NB4 (cell line): ENCODE measurements around the gene KIF3A.

Experiments
- MAX ChIP-seq: IDR thresholded peaks from 2 replicates; pipeline ENCODE4 v1.6.1; 2011; ENCODE audit warnings: low read depth, low read length
- MYC ChIP-seq: IDR thresholded peaks from 2 replicates; pipeline ENCODE4 v1.6.1; 2011; ENCODE audit warnings: low read depth, low read length
- POLR2A ChIP-seq: IDR thresholded peaks from 2 replicates; pipeline ENCODE4 v1.6.1; 2011; ENCODE audit warnings: mild to moderate bottlenecking; ENCODE audit not compliant: insufficient read length; ENCODE audit errors: extremely low read depth
- TF ChIP-seq, protein P1 (sequence below): IDR thresholded peaks from one replicate; pipeline ENCODE4 v1.5.1; 2012; ENCODE audit warnings: low read depth, low read length

DNA sequence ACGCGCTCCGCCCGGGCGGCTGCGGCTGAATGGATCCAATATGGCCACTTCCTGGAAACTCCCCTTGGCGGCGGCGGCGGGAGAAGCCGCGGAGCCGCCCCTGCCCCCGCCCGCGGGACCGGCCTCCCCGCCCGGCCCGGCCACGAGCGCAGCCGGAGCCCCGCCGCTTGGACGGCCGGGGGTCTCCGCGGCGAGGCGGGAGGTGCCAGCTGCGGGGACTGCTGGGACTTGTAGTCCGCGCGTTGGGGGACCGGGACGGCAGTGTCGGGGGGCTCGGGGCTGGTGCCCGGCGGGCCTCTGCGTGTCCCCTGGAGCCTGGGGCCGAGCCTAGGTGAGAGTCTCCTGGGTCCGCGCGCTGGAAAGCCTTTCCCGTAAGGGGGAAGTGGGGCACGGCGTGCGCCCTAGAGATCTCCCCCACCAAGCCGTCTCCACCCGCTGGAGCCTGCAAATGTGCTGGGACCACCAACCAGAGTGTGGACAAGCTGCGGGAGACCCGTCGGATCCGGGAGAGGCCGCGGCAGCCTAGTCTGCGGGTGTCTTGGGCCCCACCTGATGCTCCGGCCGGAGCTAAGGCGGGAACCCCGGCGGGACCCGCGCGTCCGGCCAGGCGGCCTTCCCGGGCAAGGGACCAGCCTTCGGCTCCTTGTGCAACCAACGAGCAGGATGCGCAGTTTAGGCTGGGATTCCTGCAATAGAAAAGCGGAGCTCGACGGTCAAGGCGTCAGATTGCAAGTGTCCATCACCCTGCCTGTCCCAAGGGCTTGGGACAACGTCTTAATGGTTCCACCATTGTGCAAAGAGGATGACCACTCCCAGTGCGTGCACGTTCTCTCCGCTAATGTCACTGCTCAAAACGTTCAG lies 40.1 kb upstream of the KIF3A start, which contains the start of gene SEPTIN8:
- TF ChIP-seq, protein P1, sequence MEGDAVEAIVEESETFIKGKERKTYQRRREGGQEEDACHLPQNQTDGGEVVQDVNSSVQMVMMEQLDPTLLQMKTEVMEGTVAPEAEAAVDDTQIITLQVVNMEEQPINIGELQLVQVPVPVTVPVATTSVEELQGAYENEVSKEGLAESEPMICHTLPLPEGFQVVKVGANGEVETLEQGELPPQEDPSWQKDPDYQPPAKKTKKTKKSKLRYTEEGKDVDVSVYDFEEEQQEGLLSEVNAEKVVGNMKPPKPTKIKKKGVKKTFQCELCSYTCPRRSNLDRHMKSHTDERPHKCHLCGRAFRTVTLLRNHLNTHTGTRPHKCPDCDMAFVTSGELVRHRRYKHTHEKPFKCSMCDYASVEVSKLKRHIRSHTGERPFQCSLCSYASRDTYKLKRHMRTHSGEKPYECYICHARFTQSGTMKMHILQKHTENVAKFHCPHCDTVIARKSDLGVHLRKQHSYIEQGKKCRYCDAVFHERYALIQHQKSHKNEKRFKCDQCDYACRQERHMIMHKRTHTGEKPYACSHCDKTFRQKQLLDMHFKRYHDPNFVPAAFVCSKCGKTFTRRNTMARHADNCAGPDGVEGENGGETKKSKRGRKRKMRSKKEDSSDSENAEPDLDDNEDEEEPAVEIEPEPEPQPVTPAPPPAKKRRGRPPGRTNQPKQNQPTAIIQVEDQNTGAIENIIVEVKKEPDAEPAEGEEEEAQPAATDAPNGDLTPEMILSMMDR: no peak
- TF ChIP-seq MAX (no peak), POLR2A (peak; percentile 33), MYC (no peak)
